Pancreas (tissue), 10 donors: Measurements from ENCODE around the gene EDC3. TPM values are rescaled to one million over a fixed set of nuclear protein-coding genes. Genes with fewer than 3 reads are reported as not detected.
"Not testable (repeated sequence)": the region's sequence is repeated elsewhere in the genome, so short reads cannot be mapped to it uniquely, and the experiment has no call there.

Experiments
- ATAC-seq, 4 donors: fragments of 200-7000 bp; cut with Tn5 transposase; one replicate each; pipeline versions ENCODE4 v1.8.0 to v1.9.1; 2020; ENCODE audit warnings: mild to moderate bottlenecking in 4 of 4, moderate library complexity in 4 of 4
- DNase-seq, 6 donors: peaks; one replicate each; pipeline ENCODE4 v3.0.0-alpha.2; 2020
- FAIRE-seq: peaks from 2 replicates; lab custom pipeline; 2012; peaks lifted over from hg19 to GRCh38; lab: Jason Lieb, UNC
- H3K27ac ChIP-seq, 4 donors: fragments of 200-600 bp; sonication (generic); 1 replicate in 3 of 4; 2 replicates in 1 of 4; pipeline versions ENCODE4 v1.5.0 to v1.8.0; 2020
- H3K27me3 ChIP-seq, 4 donors: fragments of 200-600 bp; one replicate each; pipeline ENCODE4 v1.8.0; 2021
- H3K36me3 ChIP-seq, 3 donors: fragments of 200-600 bp; sonication (generic) in 1 of 3; one replicate each; pipeline versions ENCODE4 v1.5.0 to v1.8.0; 2020 to 2021
- H3K4me1 ChIP-seq, 3 donors: fragments of 200-600 bp; one replicate each; pipeline ENCODE4 v1.8.0; 2021
- H3K4me3 ChIP-seq, 4 donors: fragments of 200-600 bp; sonication (generic) in 2 of 4; one replicate each; pipeline versions ENCODE4 v1.5.0 to v1.8.0; 2020 to 2021
- H3K9me3 ChIP-seq, 4 donors: fragments of 200-600 bp; one replicate each; pipeline ENCODE4 v1.8.0; 2021
- WGBS, 2 donors: extraction: QIAGEN DNeasy Blood & Tissue Kit; methylation state at CpG; one replicate each; pipeline ENCODE4 v1.1.7; 2013; 5-methylcytosine and 5-hydroxymethylcytosine counted together
- intact Hi-C, 3 donors: fragments of 100-400 bp; cut with DNase I; formaldehyde crosslinking; loops; one replicate each; pipeline versions ENCODE4 v1.11.1 to v1.14.2; 2022
- polyA plus RNA-seq, 2 donors: library from polyadenylated mRNA; stranded (reverse); fragments of 200-250 nt; gene quantifications; one replicate each; pipeline ENCODE4 v1.2.3, GENCODE V29; 2013
- total RNA-seq, 6 donors: library from RNA; stranded (reverse); fragmentation: NEBNext Ultra II Directional in 4 of 6; extraction: Animal tissue kit (Norgen Biotek cat#: 25700) in 4 of 6; gene quantifications; one replicate each; pipeline versions ENCODE4 v1.2.1 to v1.2.4, GENCODE V29; 2021 to 2023
- TF ChIP-seq, protein P1 (sequence below), 4 donors: fragments of 200-600 bp; sonication (generic) in 3 of 4; IDR thresholded peaks; one replicate each; pipeline versions ENCODE4 v1.5.0 to v1.8.0; 2021; ENCODE audit warnings: antibody characterized with exemption in 4 of 4
- donor health status: healthy with polysubstance abuse.
- donor health status: DM: no; HTN: no; CAD: no; lungs with moderate emphysema.
- donor health status: DM: no; HTN: no; CAD: no.
- donor health status: control.
- donor health status: control.
- donor health status: Bipolar disorder and iron deficiency.
- donor health status: DM: yes; HTN: yes; CAD: no.
- donor health status: DM: no; HTN: no; CAD: no.
- donor health status: DM: no; HTN: no; CAD: no.
- donor health status: DM: yes; HTN: yes; CAD: no.

Gene EDC3, protein sequence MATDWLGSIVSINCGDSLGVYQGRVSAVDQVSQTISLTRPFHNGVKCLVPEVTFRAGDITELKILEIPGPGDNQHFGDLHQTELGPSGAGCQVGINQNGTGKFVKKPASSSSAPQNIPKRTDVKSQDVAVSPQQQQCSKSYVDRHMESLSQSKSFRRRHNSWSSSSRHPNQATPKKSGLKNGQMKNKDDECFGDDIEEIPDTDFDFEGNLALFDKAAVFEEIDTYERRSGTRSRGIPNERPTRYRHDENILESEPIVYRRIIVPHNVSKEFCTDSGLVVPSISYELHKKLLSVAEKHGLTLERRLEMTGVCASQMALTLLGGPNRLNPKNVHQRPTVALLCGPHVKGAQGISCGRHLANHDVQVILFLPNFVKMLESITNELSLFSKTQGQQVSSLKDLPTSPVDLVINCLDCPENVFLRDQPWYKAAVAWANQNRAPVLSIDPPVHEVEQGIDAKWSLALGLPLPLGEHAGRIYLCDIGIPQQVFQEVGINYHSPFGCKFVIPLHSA
- 10 to 100 TPM in 4 of 6 donors, 1 to 10 TPM in 2; 7.6 to 19.5 (median 11.5) TPM for total RNA-seq
- 10 to 100 TPM in 1 of 2 donors, 1 to 10 TPM in 1; 9.7 to 12.3 TPM for polyA plus RNA-seq

DNA sequence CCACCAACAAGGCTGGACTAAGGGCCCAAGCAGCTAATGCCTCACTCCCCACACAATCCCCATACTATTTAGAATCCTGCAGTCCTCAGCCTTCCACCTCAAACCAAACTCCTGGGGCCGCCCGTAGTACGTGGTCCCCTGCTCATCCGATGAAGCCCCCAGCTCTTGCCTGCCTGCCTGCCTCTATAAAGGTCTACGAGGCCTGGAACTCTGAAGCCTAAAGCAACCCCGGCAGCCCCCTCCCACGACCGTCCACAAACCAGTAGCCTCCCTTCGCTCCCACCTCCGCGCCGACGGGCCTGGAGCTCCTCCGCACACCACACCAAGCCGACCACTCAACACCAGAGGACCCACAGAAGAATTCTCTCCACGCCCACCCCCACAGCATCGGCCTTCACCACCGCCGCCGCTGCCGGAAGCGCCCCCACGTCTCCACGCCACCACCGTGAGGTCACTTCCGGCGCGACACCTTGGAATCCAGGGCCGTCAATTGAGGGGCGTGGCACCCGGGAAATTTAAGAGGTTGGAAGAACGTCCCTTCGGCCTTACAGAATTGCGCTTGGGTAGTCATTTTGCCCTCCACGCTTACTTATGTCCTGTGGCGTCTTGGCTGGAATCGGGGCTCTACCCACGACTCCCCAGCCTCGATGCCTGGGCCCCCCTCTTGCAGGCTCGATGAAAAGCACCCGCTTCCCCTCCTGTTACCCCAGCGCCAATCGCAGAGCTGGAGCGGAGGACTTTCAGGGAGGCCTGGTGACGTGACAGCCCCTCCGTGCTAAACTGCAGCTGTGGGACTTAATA, at the start of gene EDC3:
TSS of gene EDC3 (minus strand) at position 428 of the 801 bp plus-strand sequence. CDS start 20,900 bp downstream, outside the sequence.
- TF ChIP-seq, protein P1, sequence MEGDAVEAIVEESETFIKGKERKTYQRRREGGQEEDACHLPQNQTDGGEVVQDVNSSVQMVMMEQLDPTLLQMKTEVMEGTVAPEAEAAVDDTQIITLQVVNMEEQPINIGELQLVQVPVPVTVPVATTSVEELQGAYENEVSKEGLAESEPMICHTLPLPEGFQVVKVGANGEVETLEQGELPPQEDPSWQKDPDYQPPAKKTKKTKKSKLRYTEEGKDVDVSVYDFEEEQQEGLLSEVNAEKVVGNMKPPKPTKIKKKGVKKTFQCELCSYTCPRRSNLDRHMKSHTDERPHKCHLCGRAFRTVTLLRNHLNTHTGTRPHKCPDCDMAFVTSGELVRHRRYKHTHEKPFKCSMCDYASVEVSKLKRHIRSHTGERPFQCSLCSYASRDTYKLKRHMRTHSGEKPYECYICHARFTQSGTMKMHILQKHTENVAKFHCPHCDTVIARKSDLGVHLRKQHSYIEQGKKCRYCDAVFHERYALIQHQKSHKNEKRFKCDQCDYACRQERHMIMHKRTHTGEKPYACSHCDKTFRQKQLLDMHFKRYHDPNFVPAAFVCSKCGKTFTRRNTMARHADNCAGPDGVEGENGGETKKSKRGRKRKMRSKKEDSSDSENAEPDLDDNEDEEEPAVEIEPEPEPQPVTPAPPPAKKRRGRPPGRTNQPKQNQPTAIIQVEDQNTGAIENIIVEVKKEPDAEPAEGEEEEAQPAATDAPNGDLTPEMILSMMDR (IDR thresholded peaks at IDR 0.05), result no peak
- intact Hi-C loops, result no loop called here
- WGBS, 2 donors, result 0% methylated on average over 46 of the region's 46 CpGs
- ATAC-seq, result peak; percentile 97 to 100 (median 98)
- no peaks in the 10 kb centered on the region for H3K27me3 ChIP-seq
- H3K27ac ChIP-seq, result peak within 1 kb of the TSS in 2 of 4 donors; percentile 53 to 55
- peak within 1 kb of the TSS; percentile 65 to 86 (median 74) for H3K4me3 ChIP-seq
- peak; percentile 79 to 93 (median 84) for DNase-seq
- H3K4me1 ChIP-seq, result peaks cover 0 to 13% (median 3%) of the 10 kb centered on the region in 3 donors
- no peak for FAIRE-seq
- H3K9me3 ChIP-seq, result no peaks in the 10 kb centered on the region
- H3K36me3 ChIP-seq, result no peaks in the 10 kb centered on the region

DNA sequence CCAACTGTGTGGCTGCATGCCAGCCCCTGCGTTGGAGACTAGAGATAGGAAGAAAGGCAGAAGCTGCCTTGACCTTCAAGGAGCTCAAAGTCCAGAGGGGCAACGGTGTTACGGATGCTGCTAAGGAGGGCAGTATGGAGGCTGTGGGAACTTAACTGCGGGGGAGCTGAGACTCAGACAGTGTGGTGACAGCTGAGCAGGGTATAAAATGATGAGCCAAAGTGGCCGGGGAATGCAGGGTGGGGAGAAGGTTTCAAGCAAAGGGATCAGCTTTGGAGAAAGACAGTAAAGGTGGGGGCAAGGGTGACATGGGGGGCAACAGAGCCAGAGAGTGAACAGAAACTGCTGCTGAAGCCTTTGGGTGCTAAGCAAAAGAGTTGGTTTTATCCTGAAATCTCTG, 46.6 kb upstream of the EDC3 start:
- 53 to 71% methylated on average over 5 of the region's 5 CpGs for WGBS, 2 donors

DNA sequence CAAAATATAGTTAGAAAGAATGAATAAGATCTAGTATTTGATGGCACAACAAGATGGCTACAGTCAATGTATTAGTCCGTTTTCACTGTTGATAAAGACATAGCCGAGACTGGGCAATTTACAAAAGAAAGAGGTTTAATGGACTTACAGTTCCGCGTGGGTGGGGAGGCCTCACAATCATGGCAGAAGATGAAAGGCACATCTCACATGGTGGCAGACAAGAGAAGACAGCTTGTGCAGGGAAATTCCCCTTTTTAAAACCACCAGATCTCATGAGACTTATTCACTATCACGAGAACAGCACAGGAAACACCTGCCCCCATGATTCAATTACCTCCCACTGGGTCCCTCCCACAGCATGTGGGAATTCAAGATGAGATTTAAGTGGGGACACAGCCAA, 42.4 kb upstream of the EDC3 start:
- WGBS, 2 donors, result 56 to 62% methylated on average over 5 of the region's 5 CpGs
- H3K4me1 ChIP-seq, H3K4me3 ChIP-seq, H3K36me3 ChIP-seq, ATAC-seq, H3K27ac ChIP-seq, intact Hi-C loops, H3K27me3 ChIP-seq, FAIRE-seq, H3K9me3 ChIP-seq, DNase-seq: not testable (repeated sequence)

More for the DNA sequence above, 46.6 kb upstream of the EDC3 start:
- TF ChIP-seq, protein P1 (IDR thresholded peaks at IDR 0.05), result no peak
- Histone ChIP-seq H3K9me3 (no peaks in the 10 kb centered on the region), H3K27ac (no peak overlapping the region), H3K4me1 (no peaks in the 10 kb centered on the region), H3K36me3 (no peaks in the 10 kb centered on the region), H3K27me3 (no peaks in the 10 kb centered on the region), H3K4me3 (no peak overlapping the region)
- intact Hi-C loops, result no loop called here
- FAIRE-seq (no peak), DNase-seq (no peak), ATAC-seq (no peak)

DNA sequence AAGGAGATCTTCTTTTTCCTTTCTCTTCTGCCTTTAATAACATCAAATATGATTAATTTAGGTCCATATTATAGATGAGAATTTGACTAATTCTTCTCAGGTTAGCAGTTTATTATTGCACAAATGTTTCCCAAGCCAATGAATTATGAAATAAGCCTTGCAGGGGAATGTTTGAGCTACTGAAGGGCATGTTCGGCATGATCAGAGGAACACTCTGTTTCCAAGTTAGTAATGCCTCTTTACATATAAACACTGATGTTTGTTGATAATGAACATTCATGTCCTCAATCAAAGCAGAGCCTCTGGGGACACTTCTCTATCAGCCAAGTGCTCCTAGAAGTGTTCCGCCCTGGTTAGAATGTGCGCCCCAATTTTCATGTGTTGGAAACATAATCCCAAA, 39.5 kb upstream of the EDC3 start:
- no peaks in the 10 kb centered on the region for H3K27me3 ChIP-seq
- no peak for DNase-seq
- no peak for FAIRE-seq
- H3K27ac ChIP-seq, result no peak overlapping the region
- no peak for ATAC-seq
- H3K4me3 ChIP-seq, result no peak overlapping the region
- intact Hi-C loops, result no loop called here
- no peaks in the 10 kb centered on the region for H3K36me3 ChIP-seq
- 72 to 82% methylated on average over 3 of the region's 3 CpGs for WGBS, 2 donors
- H3K4me1 ChIP-seq, result no peaks in the 10 kb centered on the region
- no peaks in the 10 kb centered on the region for H3K9me3 ChIP-seq
- TF ChIP-seq, protein P1 (IDR thresholded peaks at IDR 0.05), result no peak

DNA sequence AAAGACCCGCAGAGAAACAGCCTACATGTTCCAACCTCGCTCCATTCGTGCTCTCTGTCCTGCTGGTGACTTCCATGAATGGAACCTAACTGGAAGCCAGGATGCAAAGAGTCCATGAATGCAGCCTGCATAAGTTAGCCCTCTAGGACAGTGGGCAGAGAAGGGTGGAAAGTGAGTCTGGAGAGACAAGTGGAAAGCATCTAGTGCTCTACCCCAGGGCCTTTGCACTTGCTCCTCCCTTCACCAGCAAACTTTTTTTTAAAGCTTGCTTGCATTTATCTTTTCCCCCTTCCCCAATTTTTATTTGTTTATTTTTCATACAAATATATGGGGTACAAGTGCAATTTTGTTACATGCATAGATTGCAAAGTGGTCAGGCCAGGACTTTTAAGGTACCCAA, 37.4 kb upstream of the EDC3 start:
- WGBS, 2 donors, result 78 to 81% methylated on average over 3 of the region's 3 CpGs
- FAIRE-seq (no peak), DNase-seq (no peak), ATAC-seq (no peak)
- Histone ChIP-seq H3K4me3 (no peak overlapping the region), H3K27ac (no peak overlapping the region), H3K36me3 (no peaks in the 10 kb centered on the region), H3K4me1 (no peaks in the 10 kb centered on the region), H3K27me3 (no peaks in the 10 kb centered on the region), H3K9me3 (no peaks in the 10 kb centered on the region)
- TF ChIP-seq, protein P1 (IDR thresholded peaks at IDR 0.05), result no peak
- intact Hi-C loops, result no loop called here
